IPS-NIHi7 (cell line): ENCODE measurements around the gene CACNG5.
A peak's percentile ranks its signal among the peaks of the same experiment; 100 is the strongest.

Source experiments
- DNase-seq: peaks from one replicate; pipeline ENCODE4 v3.0.0; 2012; ENCODE audit warnings: mixed read lengths; ENCODE audit errors: extremely low spot score

Gene CACNG5

GRCh38 chr17:66904760-66905624, 70.1 kb downstream of the CACNG5 start:
- DNase-seq: no peak

GRCh38 chr17:66906321-66907278, 71.7 kb downstream of the CACNG5 start:
- peak; percentile 86 for DNase-seq

GRCh38 chr17:66909804-66910373, 75.0 kb downstream of the CACNG5 start:
- DNase-seq: no peak

- DNase-seq: no peak
These were observed 75.9 kb downstream of the CACNG5 start for GRCh38 chr17:66910651-66911285.

- DNase-seq: peak; percentile 61
These were observed 80.3 kb downstream of the CACNG5 start for GRCh38 chr17:66915204-66915611.

GRCh38 chr17:66915792-66916191, 80.9 kb downstream of the CACNG5 start:
- no peak for DNase-seq

- no peak for DNase-seq
These were observed 82.0 kb downstream of the CACNG5 start for GRCh38 chr17:66916946-66917345.

- DNase-seq: no peak
These were observed 84.0 kb downstream of the CACNG5 start for GRCh38 chr17:66918896-66919295.

GRCh38 chr17:66920435-66920834, 85.5 kb downstream of the CACNG5 start:
- DNase-seq: no peak

GRCh38 chr17:66920950-66921349, 86.0 kb downstream of the CACNG5 start:
- DNase-seq: no peak

GRCh38 chr17:66923886-66924285, 89.0 kb downstream of the CACNG5 start:
- DNase-seq: no peak

GRCh38 chr17:66925811-66926500, 91.0 kb downstream of the CACNG5 start:
- no peak for DNase-seq

GRCh38 chr17:66928949-66929348, 94.0 kb downstream of the CACNG5 start:
- no peak for DNase-seq

- no peak for DNase-seq
These were observed 94.7 kb downstream of the CACNG5 start for GRCh38 chr17:66929591-66929990.

GRCh38 chr17:66930933-66931332, 96.0 kb downstream of the CACNG5 start:
- peak; percentile 60 for DNase-seq

- no peak for DNase-seq
These were observed 97.4 kb downstream of the CACNG5 start for GRCh38 chr17:66932311-66932710.

GRCh38 chr17:66934040-66934439, 99.1 kb downstream of the CACNG5 start:
- DNase-seq: no peak
